ENCODE results near the gene PLCL1.

GRCh38 chr2:197777823-197778407, 26.5 kb upstream of the PLCL1 start:
- TF ChIP-seq, protein P1, sequence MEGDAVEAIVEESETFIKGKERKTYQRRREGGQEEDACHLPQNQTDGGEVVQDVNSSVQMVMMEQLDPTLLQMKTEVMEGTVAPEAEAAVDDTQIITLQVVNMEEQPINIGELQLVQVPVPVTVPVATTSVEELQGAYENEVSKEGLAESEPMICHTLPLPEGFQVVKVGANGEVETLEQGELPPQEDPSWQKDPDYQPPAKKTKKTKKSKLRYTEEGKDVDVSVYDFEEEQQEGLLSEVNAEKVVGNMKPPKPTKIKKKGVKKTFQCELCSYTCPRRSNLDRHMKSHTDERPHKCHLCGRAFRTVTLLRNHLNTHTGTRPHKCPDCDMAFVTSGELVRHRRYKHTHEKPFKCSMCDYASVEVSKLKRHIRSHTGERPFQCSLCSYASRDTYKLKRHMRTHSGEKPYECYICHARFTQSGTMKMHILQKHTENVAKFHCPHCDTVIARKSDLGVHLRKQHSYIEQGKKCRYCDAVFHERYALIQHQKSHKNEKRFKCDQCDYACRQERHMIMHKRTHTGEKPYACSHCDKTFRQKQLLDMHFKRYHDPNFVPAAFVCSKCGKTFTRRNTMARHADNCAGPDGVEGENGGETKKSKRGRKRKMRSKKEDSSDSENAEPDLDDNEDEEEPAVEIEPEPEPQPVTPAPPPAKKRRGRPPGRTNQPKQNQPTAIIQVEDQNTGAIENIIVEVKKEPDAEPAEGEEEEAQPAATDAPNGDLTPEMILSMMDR (conservative IDR thresholded peaks at IDR 0.05), result peak; percentile 78
- TF ChIP-seq ZFX (IDR thresholded peaks at IDR 0.05), result no peak
